ENCODE results near the gene ID1. TPM values are rescaled to one million over a fixed set of nuclear protein-coding genes. Genes with fewer than 3 reads are reported as not detected.

The ID1 gene
- total RNA-seq, 4 donors from 2014 or later: 524 to 962 (median 571) TPM

- Histone ChIP-seq H3K9me3 (no peaks in the 10 kb centered on the region), H3K4me1 (peaks cover 0 to 50% (median 25%) of the 10 kb centered on the region in 4 donors), H3K36me3 (peaks cover 0 to 69% (median 8%) of the 10 kb centered on the region in 3 donors), H3K4me3 (no peak overlapping the region), H3K27me3 (no peaks in the 10 kb centered on the region), H3K27ac (peak overlapping the region in 2 of 4 donors; percentile 3 to 13)
- TF ChIP-seq, protein P1, sequence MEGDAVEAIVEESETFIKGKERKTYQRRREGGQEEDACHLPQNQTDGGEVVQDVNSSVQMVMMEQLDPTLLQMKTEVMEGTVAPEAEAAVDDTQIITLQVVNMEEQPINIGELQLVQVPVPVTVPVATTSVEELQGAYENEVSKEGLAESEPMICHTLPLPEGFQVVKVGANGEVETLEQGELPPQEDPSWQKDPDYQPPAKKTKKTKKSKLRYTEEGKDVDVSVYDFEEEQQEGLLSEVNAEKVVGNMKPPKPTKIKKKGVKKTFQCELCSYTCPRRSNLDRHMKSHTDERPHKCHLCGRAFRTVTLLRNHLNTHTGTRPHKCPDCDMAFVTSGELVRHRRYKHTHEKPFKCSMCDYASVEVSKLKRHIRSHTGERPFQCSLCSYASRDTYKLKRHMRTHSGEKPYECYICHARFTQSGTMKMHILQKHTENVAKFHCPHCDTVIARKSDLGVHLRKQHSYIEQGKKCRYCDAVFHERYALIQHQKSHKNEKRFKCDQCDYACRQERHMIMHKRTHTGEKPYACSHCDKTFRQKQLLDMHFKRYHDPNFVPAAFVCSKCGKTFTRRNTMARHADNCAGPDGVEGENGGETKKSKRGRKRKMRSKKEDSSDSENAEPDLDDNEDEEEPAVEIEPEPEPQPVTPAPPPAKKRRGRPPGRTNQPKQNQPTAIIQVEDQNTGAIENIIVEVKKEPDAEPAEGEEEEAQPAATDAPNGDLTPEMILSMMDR (IDR thresholded peaks at IDR 0.05): no peak
- TF ChIP-seq EP300 (IDR thresholded peaks at IDR 0.05): no peak
- TF ChIP-seq POLR2A (IDR thresholded peaks at IDR 0.05): no peak
- no peak for DNase-seq (ENCODE audit: low spot score in 2 of 2)
Measured at GRCh38 chr20:31567380-31567720, 37.7 kb upstream of the ID1 start.

GRCh38 chr20:31568041-31568731, 36.9 kb upstream of the ID1 start:
- 71 to 77% methylated on average over 21 of the region's 21 CpGs for WGBS, 2 donors
- Histone ChIP-seq H3K9me3 (no peaks in the 10 kb centered on the region), H3K4me3 (no peak overlapping the region), H3K36me3 (peaks cover 0 to 63% (median 8%) of the 10 kb centered on the region in 3 donors), H3K4me1 (peaks cover 0 to 50% (median 28%) of the 10 kb centered on the region in 4 donors), H3K27ac (peak overlapping the region in 3 of 4 donors; percentile 45 to 97 (median 94)), H3K27me3 (no peaks in the 10 kb centered on the region)
- TF ChIP-seq, protein P1 (IDR thresholded peaks at IDR 0.05): no peak
- TF ChIP-seq POLR2A (IDR thresholded peaks at IDR 0.05) (no peak), EP300 (IDR thresholded peaks at IDR 0.05) (no peak)
- no peak for DNase-seq (ENCODE audit: low spot score in 2 of 2)

- 78 to 90% methylated on average over 5 of the region's 5 CpGs for WGBS, 2 donors
- H3K4me3 ChIP-seq: no peak overlapping the region
- TF ChIP-seq, protein P1 (IDR thresholded peaks at IDR 0.05): no peak
- TF ChIP-seq EP300 (IDR thresholded peaks at IDR 0.05) (no peak), POLR2A (IDR thresholded peaks at IDR 0.05) (no peak)
- no peaks in the 10 kb centered on the region for H3K27me3 ChIP-seq
- H3K9me3 ChIP-seq: no peaks in the 10 kb centered on the region
- H3K36me3 ChIP-seq: peaks cover 0 to 57% (median 8%) of the 10 kb centered on the region in 3 donors
- no peak for DNase-seq (ENCODE audit: low spot score in 2 of 2)
- H3K4me1 ChIP-seq: peaks cover 0 to 53% (median 33%) of the 10 kb centered on the region in 4 donors
- H3K27ac ChIP-seq: peak overlapping the region in 3 of 4 donors; percentile 45 to 97 (median 94)
Measured at GRCh38 chr20:31568773-31569162, 36.3 kb upstream of the ID1 start.

- Histone ChIP-seq H3K4me1 (peaks cover 0 to 57% (median 37%) of the 10 kb centered on the region in 4 donors), H3K27me3 (no peaks in the 10 kb centered on the region), H3K27ac (peak overlapping the region; percentile 74 to 97 (median 91)), H3K9me3 (no peaks in the 10 kb centered on the region), H3K4me3 (no peak overlapping the region), H3K36me3 (peaks cover 0 to 51% (median 2%) of the 10 kb centered on the region in 3 donors)
- peak; percentile 39 to 71 for DNase-seq (ENCODE audit: low spot score in 2 of 2)
- TF ChIP-seq EP300 (IDR thresholded peaks at IDR 0.05) (peak in 1 of 2 donors; percentile 31), POLR2A (IDR thresholded peaks at IDR 0.05) (no peak)
- TF ChIP-seq, protein P1 (IDR thresholded peaks at IDR 0.05): peak; percentile 80 to 90 (median 87)
- 34 to 37% methylated on average over 10 of the region's 10 CpGs for WGBS, 2 donors
Measured at GRCh38 chr20:31569163-31570020, 35.7 kb upstream of the ID1 start.
